ENCODE results near the gene NTHL1.

The NTHL1 gene

GRCh38 chr16:1991135-1991551, 56.5 kb downstream of the NTHL1 start:
- no peak for DNase-seq

- DNase-seq, result no peak
Measured at GRCh38 chr16:1990351-1991134, 57.1 kb downstream of the NTHL1 start.

GRCh38 chr16:1990101-1990350, 57.6 kb downstream of the NTHL1 start:
- DNase-seq, result no peak
